ENCODE data around the gene CNTN4.

GRCh38 chr3:2771741-2772140, 673.1 kb downstream of the CNTN4 start:
- TF ChIP-seq, protein P1, sequence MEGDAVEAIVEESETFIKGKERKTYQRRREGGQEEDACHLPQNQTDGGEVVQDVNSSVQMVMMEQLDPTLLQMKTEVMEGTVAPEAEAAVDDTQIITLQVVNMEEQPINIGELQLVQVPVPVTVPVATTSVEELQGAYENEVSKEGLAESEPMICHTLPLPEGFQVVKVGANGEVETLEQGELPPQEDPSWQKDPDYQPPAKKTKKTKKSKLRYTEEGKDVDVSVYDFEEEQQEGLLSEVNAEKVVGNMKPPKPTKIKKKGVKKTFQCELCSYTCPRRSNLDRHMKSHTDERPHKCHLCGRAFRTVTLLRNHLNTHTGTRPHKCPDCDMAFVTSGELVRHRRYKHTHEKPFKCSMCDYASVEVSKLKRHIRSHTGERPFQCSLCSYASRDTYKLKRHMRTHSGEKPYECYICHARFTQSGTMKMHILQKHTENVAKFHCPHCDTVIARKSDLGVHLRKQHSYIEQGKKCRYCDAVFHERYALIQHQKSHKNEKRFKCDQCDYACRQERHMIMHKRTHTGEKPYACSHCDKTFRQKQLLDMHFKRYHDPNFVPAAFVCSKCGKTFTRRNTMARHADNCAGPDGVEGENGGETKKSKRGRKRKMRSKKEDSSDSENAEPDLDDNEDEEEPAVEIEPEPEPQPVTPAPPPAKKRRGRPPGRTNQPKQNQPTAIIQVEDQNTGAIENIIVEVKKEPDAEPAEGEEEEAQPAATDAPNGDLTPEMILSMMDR (IDR thresholded peaks at IDR 0.05; ENCODE audit: low read depth, low read length), result no peak
- no peak for TF ChIP-seq EZH2phosphoT487 (IDR thresholded peaks at IDR 0.05; ENCODE audit: low read depth)

All from OCI-LY3 (cell line).